GM06990 (cell line): ENCODE measurements around the gene RBM8A.
"Not testable (repeated sequence)": the region's sequence is repeated elsewhere in the genome, so short reads cannot be mapped to it uniquely, and the experiment has no call there.

Experiments
- DNase-seq: peaks from one replicate; pipeline ENCODE4 v3.0.0-alpha.2; 2011; ENCODE audit not compliant: insufficient read length; ENCODE audit errors: extremely low read depth
- H3K27me3 ChIP-seq: replicated peaks from 2 replicates; pipeline ENCODE4 v1.6.0; 2011; ENCODE audit warnings: low read length; ENCODE audit not compliant: control insufficient read depth, insufficient read depth
- H3K36me3 ChIP-seq: 2 replicates; pipeline ENCODE4 v1.5.1; 2011; ENCODE audit warnings: low read length; ENCODE audit not compliant: control insufficient read depth, insufficient read depth
- H3K4me3 ChIP-seq: replicated peaks from 2 replicates; pipeline ENCODE4 v1.5.1; 2011; ENCODE audit warnings: low read depth, mild to moderate bottlenecking, control low read depth, low read length
- TF ChIP-seq, protein P1 (sequence below): IDR thresholded peaks from 2 replicates; pipeline ENCODE4 v1.5.1; 2011; ENCODE audit warnings: low read length, control low read depth, mild to moderate bottlenecking, inconsistent platforms; ENCODE audit not compliant: insufficient read depth, poor library complexity, severe bottlenecking

Gene RBM8A

DNA sequence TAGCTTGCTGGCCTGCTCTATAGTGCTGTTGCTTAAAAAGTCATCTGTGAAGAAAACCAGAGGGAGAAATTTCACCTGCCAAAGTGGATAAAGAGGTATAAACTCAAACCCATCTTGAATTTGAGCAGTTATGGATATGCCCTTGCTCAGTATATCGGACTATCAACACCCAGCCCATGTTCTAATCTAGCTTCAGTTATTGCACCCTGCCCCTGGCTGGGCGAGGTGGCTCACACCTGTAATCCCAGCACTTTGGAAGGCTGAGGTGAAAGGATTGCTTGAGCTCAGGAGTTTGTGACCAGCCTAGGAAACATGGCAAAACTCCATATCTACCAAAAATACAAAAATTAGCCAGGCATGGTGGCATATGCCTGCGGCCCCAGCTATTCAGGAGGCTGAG, 17.2 kb upstream of the RBM8A start:
- no peaks in the 10 kb centered on the region for H3K27me3 ChIP-seq
- TF ChIP-seq, protein P1, sequence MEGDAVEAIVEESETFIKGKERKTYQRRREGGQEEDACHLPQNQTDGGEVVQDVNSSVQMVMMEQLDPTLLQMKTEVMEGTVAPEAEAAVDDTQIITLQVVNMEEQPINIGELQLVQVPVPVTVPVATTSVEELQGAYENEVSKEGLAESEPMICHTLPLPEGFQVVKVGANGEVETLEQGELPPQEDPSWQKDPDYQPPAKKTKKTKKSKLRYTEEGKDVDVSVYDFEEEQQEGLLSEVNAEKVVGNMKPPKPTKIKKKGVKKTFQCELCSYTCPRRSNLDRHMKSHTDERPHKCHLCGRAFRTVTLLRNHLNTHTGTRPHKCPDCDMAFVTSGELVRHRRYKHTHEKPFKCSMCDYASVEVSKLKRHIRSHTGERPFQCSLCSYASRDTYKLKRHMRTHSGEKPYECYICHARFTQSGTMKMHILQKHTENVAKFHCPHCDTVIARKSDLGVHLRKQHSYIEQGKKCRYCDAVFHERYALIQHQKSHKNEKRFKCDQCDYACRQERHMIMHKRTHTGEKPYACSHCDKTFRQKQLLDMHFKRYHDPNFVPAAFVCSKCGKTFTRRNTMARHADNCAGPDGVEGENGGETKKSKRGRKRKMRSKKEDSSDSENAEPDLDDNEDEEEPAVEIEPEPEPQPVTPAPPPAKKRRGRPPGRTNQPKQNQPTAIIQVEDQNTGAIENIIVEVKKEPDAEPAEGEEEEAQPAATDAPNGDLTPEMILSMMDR: no peak
- DNase-seq: no peak
- no peak overlapping the region for H3K4me3 ChIP-seq
- H3K36me3 ChIP-seq: peaks cover 1% of the 10 kb centered on the region

DNA sequence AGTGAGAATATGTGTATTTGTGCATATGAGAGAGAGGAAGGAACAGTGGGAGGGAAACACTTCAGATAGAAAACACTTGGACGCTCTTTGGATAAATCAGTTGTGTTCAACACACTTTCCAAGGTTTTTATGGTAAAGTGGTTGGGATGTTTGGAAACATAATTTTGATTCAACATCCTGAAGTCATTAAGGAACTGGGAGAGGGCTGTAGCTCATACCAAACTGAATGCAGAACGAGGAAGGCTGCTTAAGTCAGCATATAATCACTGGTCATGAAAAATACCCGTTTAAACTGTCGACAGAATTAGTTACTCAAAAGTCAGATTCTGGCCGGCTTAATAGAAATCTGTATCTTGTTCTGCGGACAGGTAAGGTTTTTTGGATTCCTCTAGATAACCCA, 15.6 kb upstream of the RBM8A start:
- no peak for DNase-seq
- TF ChIP-seq, protein P1: no peak
- H3K27me3 ChIP-seq: no peaks in the 10 kb centered on the region
- no peak overlapping the region for H3K4me3 ChIP-seq
- peaks cover 1% of the 10 kb centered on the region for H3K36me3 ChIP-seq

DNA sequence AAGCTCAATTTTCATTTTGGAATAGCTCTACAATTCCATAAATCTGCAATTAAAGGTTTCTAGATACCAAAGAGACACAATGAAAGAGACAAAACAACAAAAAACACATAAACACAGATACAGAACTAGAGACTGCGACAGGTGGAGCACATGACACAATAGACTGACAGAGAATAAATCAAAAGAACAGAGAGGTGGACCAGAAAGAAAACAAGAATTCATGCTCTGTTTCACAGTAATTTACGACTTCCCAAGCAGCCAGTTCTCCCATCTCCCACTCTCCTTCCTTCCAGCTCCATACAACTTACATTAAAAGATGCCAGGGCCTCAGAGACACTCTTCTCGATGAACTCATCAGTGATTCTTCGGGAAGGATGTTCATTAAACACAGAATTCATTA, 15.1 kb upstream of the RBM8A start:
- Histone ChIP-seq H3K36me3 (peaks cover 1% of the 10 kb centered on the region), H3K4me3 (no peak overlapping the region), H3K27me3 (no peaks in the 10 kb centered on the region)
- no peak for DNase-seq
- TF ChIP-seq, protein P1: no peak

DNA sequence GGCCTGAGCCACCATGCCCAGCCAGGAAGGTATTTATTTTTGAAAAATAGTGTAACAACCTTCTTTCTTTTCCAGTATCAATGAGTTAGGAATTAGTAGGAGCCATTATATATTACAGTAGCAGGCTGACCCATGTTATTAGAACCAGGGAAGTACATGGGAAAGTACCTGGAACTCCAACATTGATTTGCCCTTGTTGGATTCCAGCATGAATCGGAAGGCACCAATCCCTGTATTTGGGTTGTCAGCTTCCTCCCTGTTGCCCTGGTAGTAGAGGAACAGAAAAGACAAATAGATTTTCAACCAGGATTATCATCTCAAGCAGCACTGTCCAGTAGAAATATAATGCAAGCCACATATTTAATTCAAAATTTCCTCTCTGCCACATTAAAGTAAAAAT, 10.2 kb upstream of the RBM8A start:
- TF ChIP-seq, protein P1: no peak
- Histone ChIP-seq H3K27me3 (no peaks in the 10 kb centered on the region), H3K36me3 (peaks cover 3% of the 10 kb centered on the region)

DNA sequence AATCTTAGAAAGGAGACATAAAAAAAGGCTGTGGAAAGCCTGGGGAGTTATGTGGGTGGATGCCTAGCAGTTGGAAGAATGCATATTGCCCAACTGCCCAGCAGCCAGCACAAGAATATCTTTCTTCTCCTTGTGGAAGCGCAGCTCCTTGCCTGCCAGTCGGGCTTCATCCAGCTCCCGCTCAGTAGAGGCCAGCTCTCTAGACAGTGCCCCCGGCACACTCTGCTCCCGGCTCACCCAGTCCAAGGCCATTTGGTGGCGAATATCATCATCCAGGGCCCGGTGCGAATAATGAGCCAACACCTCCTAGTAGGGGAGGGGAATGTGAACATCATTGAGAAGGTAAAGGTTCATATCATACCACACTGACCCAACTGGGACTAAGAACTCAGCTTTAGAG, 9.0 kb upstream of the RBM8A start:
- H3K27me3 ChIP-seq: no peaks in the 10 kb centered on the region
- H3K4me3 ChIP-seq: no peak overlapping the region
- no peak for DNase-seq
- TF ChIP-seq, protein P1: no peak
- peaks cover 2% of the 10 kb centered on the region for H3K36me3 ChIP-seq

More for the DNA sequence above, 10.2 kb upstream of the RBM8A start:
- DNase-seq: no peak
- no peak overlapping the region for H3K4me3 ChIP-seq

DNA sequence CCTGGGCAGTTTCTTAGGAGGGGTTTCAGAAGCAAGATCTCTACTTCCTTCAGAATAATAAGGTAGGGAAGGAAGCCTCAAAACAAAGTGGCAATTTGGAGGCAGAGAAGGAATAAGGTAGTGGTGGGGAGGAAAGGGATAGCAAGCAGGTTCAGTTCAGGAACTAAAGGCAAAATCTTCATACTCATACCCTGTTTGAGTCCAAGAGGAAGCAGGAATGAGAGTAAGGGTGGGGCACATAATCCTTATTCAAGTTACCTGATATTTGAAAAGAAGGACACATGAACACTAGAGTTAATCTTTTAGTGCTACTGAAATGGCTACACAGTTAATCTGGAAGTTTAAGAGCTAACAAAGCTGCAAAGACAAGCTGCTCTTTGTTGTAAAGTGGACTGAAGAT, 8.4 kb upstream of the RBM8A start:
- H3K36me3 ChIP-seq: peaks cover 2% of the 10 kb centered on the region
- H3K4me3 ChIP-seq: no peak overlapping the region
- DNase-seq: no peak
- no peaks in the 10 kb centered on the region for H3K27me3 ChIP-seq
- TF ChIP-seq, protein P1: no peak

DNA sequence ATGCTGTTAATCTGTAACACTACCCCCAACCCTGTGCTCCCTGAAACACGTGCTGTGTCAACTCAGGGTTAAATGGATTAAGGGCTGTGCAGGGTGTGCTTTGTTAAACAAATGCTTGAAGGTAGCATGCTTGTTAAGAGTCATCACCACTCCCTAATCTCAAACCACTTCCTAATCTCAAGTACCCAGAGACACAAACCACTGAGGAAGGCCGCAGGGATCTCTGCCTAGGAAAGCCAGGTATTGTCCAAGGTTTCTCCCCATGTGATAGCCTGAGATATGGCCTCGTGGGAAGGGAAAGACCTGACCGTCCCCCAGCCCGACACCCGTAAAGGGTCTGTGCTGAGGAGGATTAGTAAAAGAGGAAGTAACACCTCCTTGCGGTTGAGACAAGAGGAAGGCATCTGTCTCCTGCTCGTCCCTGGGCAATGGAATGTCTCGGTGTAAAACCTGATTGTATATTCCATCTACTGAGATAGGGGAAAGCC, 5.3 kb upstream of the RBM8A start:
- H3K27me3 ChIP-seq, H3K36me3 ChIP-seq, H3K4me3 ChIP-seq, DNase-seq: not testable (repeated sequence)
